GM13977 (cell line): ENCODE data around the gene RPUSD2.

Experiments used
- DNase-seq: peaks from one replicate; pipeline ENCODE4 v3.0.0; 2012; ENCODE audit warnings: low spot score
- in situ Hi-C: fragments of 300-500 bp; cut with MboI; formaldehyde crosslinking; loops from one replicate; pipeline ENCODE4 v1.12.0; 2022; ENCODE audit warnings: low sequenced_read_pairs, low pct_unique_long_range_greater_than_20kb, mixed read lengths, inconsistent platforms; ENCODE audit not compliant: unreplicated experiment
- TF ChIP-seq, protein P1 (sequence below): IDR thresholded peaks from 2 replicates; pipeline ENCODE4 v1.5.1; 2012; ENCODE audit warnings: mild to moderate bottlenecking, control low read depth; ENCODE audit not compliant: insufficient read depth; ENCODE audit errors: extremely low read depth, missing control alignments

RPUSD2 gene

DNA sequence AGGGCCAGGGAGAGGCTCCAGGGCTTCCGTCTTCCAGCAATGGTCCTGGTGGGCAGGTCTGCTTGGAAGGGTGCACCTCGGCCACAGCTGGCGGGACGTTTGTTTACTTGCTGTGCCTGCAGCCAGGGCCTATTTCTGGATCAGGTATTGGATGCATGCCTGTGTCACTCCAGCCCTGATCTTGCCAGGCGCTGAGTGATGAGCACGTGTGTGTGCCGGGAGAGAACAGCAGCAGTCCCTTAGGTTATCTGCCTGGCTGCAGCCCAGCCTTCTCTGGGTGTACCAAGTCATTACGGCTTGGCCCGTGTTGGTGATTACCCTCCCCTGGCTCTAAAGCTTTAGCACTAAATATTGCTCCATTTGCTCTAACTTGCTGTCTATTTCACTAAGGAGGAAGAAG lies 19.2 kb upstream of the RPUSD2 start:
- in situ Hi-C loops, result no loop called here
- TF ChIP-seq, protein P1, sequence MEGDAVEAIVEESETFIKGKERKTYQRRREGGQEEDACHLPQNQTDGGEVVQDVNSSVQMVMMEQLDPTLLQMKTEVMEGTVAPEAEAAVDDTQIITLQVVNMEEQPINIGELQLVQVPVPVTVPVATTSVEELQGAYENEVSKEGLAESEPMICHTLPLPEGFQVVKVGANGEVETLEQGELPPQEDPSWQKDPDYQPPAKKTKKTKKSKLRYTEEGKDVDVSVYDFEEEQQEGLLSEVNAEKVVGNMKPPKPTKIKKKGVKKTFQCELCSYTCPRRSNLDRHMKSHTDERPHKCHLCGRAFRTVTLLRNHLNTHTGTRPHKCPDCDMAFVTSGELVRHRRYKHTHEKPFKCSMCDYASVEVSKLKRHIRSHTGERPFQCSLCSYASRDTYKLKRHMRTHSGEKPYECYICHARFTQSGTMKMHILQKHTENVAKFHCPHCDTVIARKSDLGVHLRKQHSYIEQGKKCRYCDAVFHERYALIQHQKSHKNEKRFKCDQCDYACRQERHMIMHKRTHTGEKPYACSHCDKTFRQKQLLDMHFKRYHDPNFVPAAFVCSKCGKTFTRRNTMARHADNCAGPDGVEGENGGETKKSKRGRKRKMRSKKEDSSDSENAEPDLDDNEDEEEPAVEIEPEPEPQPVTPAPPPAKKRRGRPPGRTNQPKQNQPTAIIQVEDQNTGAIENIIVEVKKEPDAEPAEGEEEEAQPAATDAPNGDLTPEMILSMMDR, result no peak
- no peak for DNase-seq

- DNase-seq, result peak; percentile 67
- TF ChIP-seq, protein P1, result no peak
- in situ Hi-C loops, result no loop called here
These were observed 18.6 kb upstream of the RPUSD2 start for GRCh38 chr15:40550341-40551037.

GRCh38 chr15:40554161-40554525 lies 15.0 kb upstream of the RPUSD2 start:
- TF ChIP-seq, protein P1, result no peak
- DNase-seq, result no peak
- in situ Hi-C loops, result no loop called here

DNA sequence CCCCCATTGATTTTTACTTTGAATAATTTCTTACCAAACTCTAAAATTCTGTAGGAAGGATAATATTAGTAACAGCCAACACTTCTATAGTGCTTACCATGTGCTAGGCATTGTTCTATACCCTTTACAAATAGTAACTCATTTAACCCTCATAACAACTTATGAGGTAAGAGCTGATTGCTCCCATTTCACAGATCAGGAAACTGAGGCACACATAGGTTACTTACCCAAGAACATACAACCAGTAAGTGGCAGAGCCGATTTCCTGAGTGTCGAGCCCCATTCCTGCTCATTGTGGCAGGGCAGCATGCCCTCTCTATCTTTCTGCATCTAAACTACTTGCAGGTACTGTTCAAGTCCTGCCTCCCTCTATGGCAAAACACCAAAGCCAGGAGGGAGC lies 13.2 kb upstream of the RPUSD2 start:
- TF ChIP-seq, protein P1, result no peak
- in situ Hi-C loops, result no loop called here
- no peak for DNase-seq

- in situ Hi-C loops, result no loop called here
- TF ChIP-seq, protein P1, result no peak
- DNase-seq, result no peak
These were observed 10.0 kb upstream of the RPUSD2 start for GRCh38 chr15:40558952-40559742.

GRCh38 chr15:40562691-40563090 lies 6.4 kb upstream of the RPUSD2 start:
- in situ Hi-C loops, result no loop called here
- no peak for DNase-seq
- TF ChIP-seq, protein P1, result no peak
